Liver (tissue), 9 donors: ENCODE measurements around the gene KCNA5. TPM values are rescaled to one million over a fixed set of nuclear protein-coding genes. Genes with fewer than 3 reads are reported as not detected.

Experiments
- DNase-seq: peaks from one replicate; pipeline ENCODE4 v3.0.0-alpha.2; 2017; ENCODE audit warnings: low spot score
- H3K27ac ChIP-seq, 2 donors: one replicate each; pipeline ENCODE4 v1.7.0; 2013; ENCODE audit warnings: inconsistent platforms in 2 of 2, low read length in 2 of 2, control low read depth in 1 of 2, low read depth in 1 of 2, mild to moderate bottlenecking in 1 of 2
- H3K27me3 ChIP-seq, 4 donors: one replicate each; pipeline versions ENCODE4 v1.6.1 to v1.7.0; 2013; ENCODE audit warnings: low read length in 3 of 4, inconsistent platforms in 1 of 4, mild to moderate bottlenecking in 1 of 4, moderate library complexity in 1 of 4; ENCODE audit not compliant: control insufficient read depth in 4 of 4, insufficient read depth in 4 of 4
- H3K36me3 ChIP-seq, 4 donors: one replicate each; pipeline versions ENCODE4 v1.6.1 to v1.7.0; 2013; ENCODE audit warnings: low read length in 3 of 4, mild to moderate bottlenecking in 3 of 4, low read depth in 1 of 4, moderate library complexity in 1 of 4; ENCODE audit not compliant: control insufficient read depth in 4 of 4, insufficient read depth in 3 of 4
- H3K4me1 ChIP-seq, 4 donors: one replicate each; pipeline versions ENCODE4 v1.6.1 to v1.7.0; 2013; ENCODE audit warnings: low read length in 3 of 4, mild to moderate bottlenecking in 3 of 4, moderate library complexity in 1 of 4; ENCODE audit not compliant: control insufficient read depth in 4 of 4, insufficient read depth in 4 of 4
- H3K4me3 ChIP-seq, 3 donors: one replicate each; pipeline versions ENCODE4 v1.6.1 to v1.7.0; 2013; ENCODE audit warnings: low read length in 3 of 3, control low read depth in 1 of 3, low read depth in 1 of 3, mild to moderate bottlenecking in 1 of 3
- H3K9ac ChIP-seq, 2 donors: one replicate each; pipeline ENCODE4 v1.7.0; 2013; ENCODE audit warnings: low read length in 2 of 2, mild to moderate bottlenecking in 2 of 2, moderate library complexity in 2 of 2, control low read depth in 1 of 2, low read depth in 1 of 2
- H3K9me3 ChIP-seq, 4 donors: one replicate each; pipeline versions ENCODE4 v1.6.1 to v1.7.0; 2013; ENCODE audit warnings: low read length in 3 of 4; ENCODE audit not compliant: control insufficient read depth in 4 of 4
- ATF3 ChIP-seq: IDR thresholded peaks from 2 replicates; pipeline ENCODE4 v1.6.1; 2016; ENCODE audit warnings: antibody characterized with exemption
- CTCF ChIP-seq: fragments of 150-350 bp; IDR thresholded peaks from 2 replicates; pipeline ENCODE4 v1.5.1; 2017; ENCODE audit warnings: improper control_type of control experiment, low read depth, low read length; ENCODE audit not compliant: missing input control
- EGR1 ChIP-seq, 2 donors: IDR thresholded peaks; 2 replicates each; pipeline ENCODE4 v1.6.1; 2016 to 2018; ENCODE audit warnings: antibody characterized with exemption in 2 of 2, low read depth in 2 of 2
- FOXA1 ChIP-seq: IDR thresholded peaks from 2 replicates; pipeline ENCODE4 v1.6.1; 2016; ENCODE audit warnings: antibody characterized with exemption
- FOXA2 ChIP-seq: IDR thresholded peaks from 2 replicates; pipeline ENCODE4 v1.6.1; 2016; ENCODE audit warnings: antibody characterized with exemption
- GABPA ChIP-seq, 2 donors: IDR thresholded peaks in 1 of 2; conservative IDR thresholded peaks in 1 of 2; 2 replicates each; pipeline ENCODE4 v1.6.1; 2016; ENCODE audit warnings: antibody characterized with exemption in 2 of 2, mild to moderate bottlenecking in 1 of 2, moderate library complexity in 1 of 2
- HNF4A ChIP-seq, 2 donors: conservative IDR thresholded peaks; 2 replicates each; pipeline ENCODE4 v1.6.1; 2016; ENCODE audit warnings: antibody characterized with exemption in 2 of 2, mild to moderate bottlenecking in 2 of 2
- HNF4G ChIP-seq: IDR thresholded peaks from 2 replicates; pipeline ENCODE4 v1.6.1; 2016; ENCODE audit warnings: antibody characterized with exemption
- JUND ChIP-seq, 2 donors: IDR thresholded peaks; 2 replicates each; pipeline ENCODE4 v1.6.1; 2016; ENCODE audit warnings: antibody characterized with exemption in 2 of 2
- MAX ChIP-seq: IDR thresholded peaks from 2 replicates; pipeline ENCODE4 v1.6.1; 2016; ENCODE audit warnings: antibody characterized with exemption
- NR2F2 ChIP-seq: IDR thresholded peaks from 2 replicates; pipeline ENCODE4 v1.6.1; 2016; ENCODE audit warnings: antibody characterized with exemption
- RAD21 ChIP-seq, 2 donors: IDR thresholded peaks; 2 replicates each; pipeline ENCODE4 v1.6.1; 2016; ENCODE audit warnings: antibody characterized with exemption in 2 of 2, mild to moderate bottlenecking in 2 of 2
- REST ChIP-seq: IDR thresholded peaks from 2 replicates; pipeline ENCODE4 v1.6.1; 2016; ENCODE audit warnings: antibody characterized with exemption, mild to moderate bottlenecking
- RXRA ChIP-seq, 2 donors: IDR thresholded peaks; 2 replicates each; pipeline ENCODE4 v1.6.1; 2017 to 2018; ENCODE audit warnings: antibody characterized with exemption in 2 of 2, mild to moderate bottlenecking in 1 of 2
- SP1 ChIP-seq: IDR thresholded peaks from 2 replicates; pipeline ENCODE4 v1.6.1; 2018; ENCODE audit warnings: antibody characterized with exemption, mild to moderate bottlenecking
- TAF1 ChIP-seq: conservative IDR thresholded peaks from 2 replicates; pipeline ENCODE4 v1.6.1; 2016; ENCODE audit warnings: antibody characterized with exemption, mild to moderate bottlenecking
- YY1 ChIP-seq: IDR thresholded peaks from 2 replicates; pipeline ENCODE4 v1.6.1; 2016; ENCODE audit warnings: antibody characterized with exemption, mild to moderate bottlenecking
- ZBTB33 ChIP-seq: IDR thresholded peaks from 2 replicates; pipeline ENCODE4 v1.6.1; 2016; ENCODE audit warnings: antibody characterized with exemption
- WGBS: extraction: QIAGEN DNeasy Blood & Tissue Kit; methylation state at CpG from one replicate; pipeline ENCODE4 v1.1.7; 2013; 5-methylcytosine and 5-hydroxymethylcytosine counted together
- polyA plus RNA-seq, 2 donors: library from polyadenylated mRNA; stranded (reverse) in 1 of 2; unstranded in 1 of 2; fragments of 200-250 nt in 1 of 2; fragments of >200 nt in 1 of 2; fragmentation: Nextera tagmentation in 1 of 2; extraction: Ambion mirVana in 1 of 2; gene quantifications; one replicate each; pipeline versions ENCODE4 v1.2.1 to v1.2.3, GENCODE V29; 2013 to 2015
- total RNA-seq, 2 donors: library from RNA; depleted of rRNA; stranded (reverse); fragments of >200 nt; gene quantifications; one replicate each; pipeline ENCODE4 v1.2.3, GENCODE V29; 2014
- donor health status: healthy.
- donor health status: healthy.
- donor health status: healthy.
- donor health status: healthy.
- donor health status: healthy.

Gene KCNA5
- total and polyA plus RNA-seq, 4 donors: 0.09 to 0.42 (median 0.12) TPM; not detected in 1

GRCh38 chr12:5094551-5094950, 50.9 kb downstream of the KCNA5 start:
- no peak for DNase-seq
- Histone ChIP-seq H3K36me3 (no peaks in the 10 kb centered on the region), H3K27me3 (peaks cover 0 to 15% (median 1%) of the 10 kb centered on the region in 4 donors), H3K4me3 (no peak overlapping the region), H3K9me3 (no peaks in the 10 kb centered on the region), H3K4me1 (no peaks in the 10 kb centered on the region), H3K27ac (no peak overlapping the region), H3K9ac (no peak overlapping the region)
- TF ChIP-seq FOXA2 (no peak), CTCF (no peak), ATF3 (no peak), JUND (IDR thresholded peaks at IDR 0.05) (no peak), MAX (no peak), YY1 (no peak), TAF1 (no peak), GABPA (IDR thresholded peaks at IDR 0.05 in 1 of 2, conservative IDR thresholded peaks at IDR 0.05 in 1 of 2) (no peak), SP1 (no peak), NR2F2 (no peak), RAD21 (IDR thresholded peaks at IDR 0.05) (no peak), ZBTB33 (no peak), REST (no peak), HNF4G (no peak), FOXA1 (no peak), EGR1 (IDR thresholded peaks at IDR 0.05; ENCODE audit: low read depth in 2 of 2) (no peak), HNF4A (conservative IDR thresholded peaks at IDR 0.05) (no peak), RXRA (IDR thresholded peaks at IDR 0.05) (no peak)
- WGBS: 59% methylated on average over 1 of the region's 1 CpG
